OCI-LY7 (cell line): Measurements from ENCODE around the gene TPCN2. TPM values are rescaled to one million over a fixed set of nuclear protein-coding genes. Genes with fewer than 3 reads are reported as not detected.

Source experiments
- BruUV-seq: library from RNA; stranded (reverse); fragments of 400-500 nt; replicated peaks from 2 replicates; lab custom pipeline; 2021; lab: Mats Ljungman, UMichigan
- CTCF ChIA-PET: fragments of 300-600 bp; sonication (Branson Sonifier 250); formaldehyde crosslinking; loops from one replicate; lab custom pipeline; 2022; ENCODE audit warnings: antibody characterized with exemption; ENCODE audit not compliant: unreplicated experiment; lab: Charles Lee
- POLR2A ChIA-PET: fragments of 300-600 bp; sonication (Branson Sonifier 250); formaldehyde crosslinking; loops from one replicate; lab custom pipeline; 2022; ENCODE audit warnings: antibody characterized with exemption; lab: Charles Lee
- DNase-seq: peaks from one replicate; pipeline ENCODE4 v3.0.0-alpha.2; 2015; ENCODE audit warnings: low spot score
- H2AFZ ChIP-seq: fragments of 200-600 bp; sonication (generic), shearing (Covaris generic); 2 replicates; pipeline ENCODE4 v1.6.1; 2014; ENCODE audit warnings: mild to moderate bottlenecking, antibody characterized with exemption, low read length, moderate library complexity
- H3K27ac ChIP-seq: fragments of 200-600 bp; sonication (generic); 2 replicates; pipeline ENCODE4 v1.5.1; 2014; ENCODE audit warnings: mixed run types, low read depth, mild to moderate bottlenecking, moderate library complexity, low read length, inconsistent platforms; ENCODE audit not compliant: poor library complexity, severe bottlenecking
- H3K36me3 ChIP-seq: fragments of 200-600 bp; sonication (generic); 2 replicates; pipeline ENCODE4 v1.6.1; 2014; ENCODE audit warnings: mild to moderate bottlenecking, antibody characterized with exemption, low read length, moderate library complexity, mixed read lengths; ENCODE audit not compliant: insufficient read depth
- H3K4me1 ChIP-seq: fragments of 200-600 bp; sonication (generic); 2 replicates; pipeline ENCODE4 v1.5.1; 2014; ENCODE audit warnings: mild to moderate bottlenecking, low read length; ENCODE audit not compliant: insufficient read depth, poor library complexity, severe bottlenecking
- H3K4me2 ChIP-seq: fragments of 200-600 bp; sonication (generic); 2 replicates; pipeline ENCODE4 v1.6.1; 2014; ENCODE audit warnings: mild to moderate bottlenecking, low read length
- H3K4me3 ChIP-seq: fragments of 200-600 bp; sonication (generic); 2 replicates; pipeline ENCODE4 v1.5.1; 2014; ENCODE audit warnings: mild to moderate bottlenecking, low read depth, low read length; ENCODE audit not compliant: poor library complexity, severe bottlenecking
- H3K79me2 ChIP-seq: fragments of 200-600 bp; sonication (generic); 2 replicates; pipeline ENCODE4 v1.6.1; 2016; ENCODE audit warnings: low read depth, mild to moderate bottlenecking, low read length, moderate library complexity, mixed read lengths; ENCODE audit not compliant: insufficient read depth
- H3K9me2 ChIP-seq: fragments of 200-600 bp; sonication (generic); 2 replicates; pipeline ENCODE4 v1.6.1; 2016; ENCODE audit warnings: mild to moderate bottlenecking, low read length, mixed read lengths; ENCODE audit not compliant: insufficient read depth
- H3K9me3 ChIP-seq: fragments of 200-600 bp; sonication (generic); 2 replicates; pipeline ENCODE4 v1.6.1; 2014; ENCODE audit warnings: mild to moderate bottlenecking, mixed run types, low read length, mixed read lengths
- H4K20me1 ChIP-seq: fragments of 200-600 bp; sonication (generic); 2 replicates; pipeline ENCODE4 v1.6.1; 2014; ENCODE audit warnings: mild to moderate bottlenecking, antibody characterized with exemption, low read length, moderate library complexity, mixed read lengths; ENCODE audit not compliant: insufficient read depth
- CTCF ChIP-seq: fragments of 200-600 bp; sonication (generic); conservative IDR thresholded peaks from 2 replicates; pipeline ENCODE4 v1.5.1; 2014; ENCODE audit warnings: mild to moderate bottlenecking, antibody characterized with exemption, low read length, moderate library complexity, mixed read lengths
- EZH2phosphoT487 ChIP-seq: fragments of 200-600 bp; sonication (generic); IDR thresholded peaks from 2 replicates; pipeline ENCODE4 v1.6.1; 2018; ENCODE audit warnings: low read depth, borderline replicate concordance, mild to moderate bottlenecking, mixed run types, antibody characterized with exemption, low read length, moderate library complexity, mixed read lengths
- intact Hi-C: fragments of 100-400 bp; cut with micrococcal nuclease; formaldehyde crosslinking; loops from one replicate; pipeline ENCODE4 v1.10.0; 2022; ENCODE audit not compliant: unreplicated experiment
- total RNA-seq, 2 experiments: library from RNA; depleted of rRNA in 1 of 2; stranded (reverse); fragments of >200 nt in 1 of 2; shearing (Covaris generic) in 1 of 2; gene quantifications; 2 replicates each; pipeline ENCODE4 v1.2.3, GENCODE V29; 2014 to 2022

Gene TPCN2
- total RNA-seq, 2 experiments from 2014 or later: 21.5 to 65.2 TPM

- POLR2A ChIA-PET: no interaction called here
- Histone ChIP-seq H3K79me2 (no peaks in the 10 kb centered on the region), H2AFZ (no peak overlapping the region), H3K27ac (no peak overlapping the region), H3K4me2 (no peak overlapping the region), H4K20me1 (no peaks in the 10 kb centered on the region), H3K4me1 (no peaks in the 10 kb centered on the region), H3K9me2 (no peaks in the 10 kb centered on the region), H3K4me3 (no peak overlapping the region), H3K36me3 (no peaks in the 10 kb centered on the region), H3K9me3 (no peaks in the 10 kb centered on the region)
- intact Hi-C loops: no loop called here
- CTCF ChIA-PET: no interaction called here
- TF ChIP-seq EZH2phosphoT487 (no peak), CTCF (no peak)
- no peak for DNase-seq
- BruUV-seq: no TSS peak
Observed at GRCh38 chr11:69120096-69120875, 71.6 kb downstream of the TPCN2 start.

GRCh38 chr11:69121021-69121420, 72.3 kb downstream of the TPCN2 start:
- no peaks in the 10 kb centered on the region for H4K20me1 ChIP-seq
- no peaks in the 10 kb centered on the region for H3K36me3 ChIP-seq
- intact Hi-C loops: no loop called here
- ChIA-PET POLR2A (no interaction called here), CTCF (no interaction called here)
- H3K4me3 ChIP-seq: no peak overlapping the region
- no peak overlapping the region for H2AFZ ChIP-seq
- no peaks in the 10 kb centered on the region for H3K79me2 ChIP-seq
- no peak overlapping the region for H3K27ac ChIP-seq
- no peak overlapping the region for H3K4me2 ChIP-seq
- TF ChIP-seq CTCF: no peak
- no peak for TF ChIP-seq EZH2phosphoT487
- H3K4me1 ChIP-seq: no peaks in the 10 kb centered on the region
- no peaks in the 10 kb centered on the region for H3K9me3 ChIP-seq
- no peak for DNase-seq
- H3K9me2 ChIP-seq: no peaks in the 10 kb centered on the region
- BruUV-seq: no TSS peak

- Histone ChIP-seq H4K20me1 (no peaks in the 10 kb centered on the region), H3K27ac (no peak overlapping the region), H3K9me3 (no peaks in the 10 kb centered on the region), H3K4me2 (no peak overlapping the region), H3K9me2 (no peaks in the 10 kb centered on the region), H3K36me3 (no peaks in the 10 kb centered on the region), H3K4me1 (no peaks in the 10 kb centered on the region), H3K4me3 (no peak overlapping the region), H2AFZ (no peak overlapping the region), H3K79me2 (no peaks in the 10 kb centered on the region)
- TF ChIP-seq CTCF (no peak), EZH2phosphoT487 (no peak)
- CTCF ChIA-PET: no interaction called here
- intact Hi-C loops: no loop called here
- no TSS peak for BruUV-seq
- DNase-seq: no peak
- POLR2A ChIA-PET: no interaction called here
Observed at GRCh38 chr11:69121621-69122325, 73.0 kb downstream of the TPCN2 start.
